ENCODE measurements around the gene FCRLB. TPM values are rescaled to one million over a fixed set of nuclear protein-coding genes. Genes with fewer than 3 reads are reported as not detected.
"Not testable (repeated sequence)": the region's sequence is repeated elsewhere in the genome, so short reads cannot be mapped to it uniquely, and the experiment has no call there.

The FCRLB gene
- under 1 TPM in 3 of 4 donors, not detected in 1; 0.15 to 0.81 (median 0.23) TPM for total RNA-seq

DNA sequence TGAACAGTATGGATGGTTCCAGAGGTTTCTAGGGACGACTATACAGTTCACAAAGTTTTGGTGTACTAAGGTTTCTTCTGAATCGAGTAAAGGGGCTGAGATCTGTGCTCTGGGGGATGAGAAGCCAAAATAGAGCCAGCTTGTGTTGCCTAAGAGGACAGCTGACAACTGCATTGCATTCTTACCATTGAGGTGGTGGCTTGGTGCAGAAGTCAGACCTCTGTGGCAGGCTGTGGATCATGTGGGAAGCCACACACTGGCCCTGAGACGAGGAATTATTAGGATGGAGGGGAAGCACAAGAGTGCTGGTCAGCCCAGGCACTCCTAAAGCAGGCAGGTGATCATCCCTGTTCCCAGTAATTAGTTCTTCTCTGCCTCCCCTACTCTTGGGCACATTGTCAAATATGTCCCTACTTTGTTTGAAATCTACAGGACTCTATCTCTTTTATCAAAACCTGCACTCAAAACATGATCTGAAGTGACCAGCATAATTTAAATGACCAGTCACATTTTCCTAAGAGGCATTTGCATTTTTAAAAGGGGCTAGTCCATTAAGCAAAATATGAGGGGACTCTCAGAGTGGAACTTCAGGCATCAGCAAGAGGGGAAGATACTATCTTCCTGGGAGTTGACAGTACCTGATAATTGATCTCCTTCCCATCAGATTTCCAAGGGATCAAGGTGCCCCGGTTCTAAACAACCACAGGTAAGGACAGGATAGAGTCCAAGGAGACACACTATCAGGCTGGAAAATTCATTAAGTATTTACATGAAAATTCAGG lies at the start of gene FCRLB:
Gene FCRLB, plus strand, starts transcription at position 589 of the 782 bp plus-strand sequence. CDS start 1,129 bp downstream, outside the sequence.
- H3K4me3 ChIP-seq = no peak within 1 kb of the TSS
- no peaks in the 10 kb centered on the region for H3K36me3 ChIP-seq
- no peaks in the 10 kb centered on the region for H3K9me3 ChIP-seq
- TF ChIP-seq, protein P1, sequence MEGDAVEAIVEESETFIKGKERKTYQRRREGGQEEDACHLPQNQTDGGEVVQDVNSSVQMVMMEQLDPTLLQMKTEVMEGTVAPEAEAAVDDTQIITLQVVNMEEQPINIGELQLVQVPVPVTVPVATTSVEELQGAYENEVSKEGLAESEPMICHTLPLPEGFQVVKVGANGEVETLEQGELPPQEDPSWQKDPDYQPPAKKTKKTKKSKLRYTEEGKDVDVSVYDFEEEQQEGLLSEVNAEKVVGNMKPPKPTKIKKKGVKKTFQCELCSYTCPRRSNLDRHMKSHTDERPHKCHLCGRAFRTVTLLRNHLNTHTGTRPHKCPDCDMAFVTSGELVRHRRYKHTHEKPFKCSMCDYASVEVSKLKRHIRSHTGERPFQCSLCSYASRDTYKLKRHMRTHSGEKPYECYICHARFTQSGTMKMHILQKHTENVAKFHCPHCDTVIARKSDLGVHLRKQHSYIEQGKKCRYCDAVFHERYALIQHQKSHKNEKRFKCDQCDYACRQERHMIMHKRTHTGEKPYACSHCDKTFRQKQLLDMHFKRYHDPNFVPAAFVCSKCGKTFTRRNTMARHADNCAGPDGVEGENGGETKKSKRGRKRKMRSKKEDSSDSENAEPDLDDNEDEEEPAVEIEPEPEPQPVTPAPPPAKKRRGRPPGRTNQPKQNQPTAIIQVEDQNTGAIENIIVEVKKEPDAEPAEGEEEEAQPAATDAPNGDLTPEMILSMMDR (IDR thresholded peaks at IDR 0.05) = no peak
- TF ChIP-seq EP300 (IDR thresholded peaks at IDR 0.05) (no peak), POLR2AphosphoS5 (IDR thresholded peaks at IDR 0.05) (no peak), POLR2A (IDR thresholded peaks at IDR 0.05) (no peak)
- WGBS, 2 donors (ENCODE audit: low coverage in 1 of 2) = 45 to 47% methylated on average over 3 of the region's 4 CpGs
- peaks cover 48% of the 10 kb centered on the region for H3K27me3 ChIP-seq
- H3K4me1 ChIP-seq = peaks cover 0 to 11% (median 4%) of the 10 kb centered on the region in 3 donors
- ATAC-seq = no peak
- no peak within 1 kb of the TSS for H3K27ac ChIP-seq

GRCh38 chr1:161673437-161673836 lies 47.9 kb upstream of the FCRLB start:
- not testable (repeated sequence) for H3K27me3 ChIP-seq, H3K27ac ChIP-seq, ATAC-seq, H3K9me3 ChIP-seq, H3K36me3 ChIP-seq, H3K4me1 ChIP-seq, H3K4me3 ChIP-seq
- WGBS, 2 donors (ENCODE audit: low coverage in 1 of 2) = 92% methylated on average over 2 of the region's 7 CpGs; no CpG with 5 or more reads in 1 of the 2 donors

DNA sequence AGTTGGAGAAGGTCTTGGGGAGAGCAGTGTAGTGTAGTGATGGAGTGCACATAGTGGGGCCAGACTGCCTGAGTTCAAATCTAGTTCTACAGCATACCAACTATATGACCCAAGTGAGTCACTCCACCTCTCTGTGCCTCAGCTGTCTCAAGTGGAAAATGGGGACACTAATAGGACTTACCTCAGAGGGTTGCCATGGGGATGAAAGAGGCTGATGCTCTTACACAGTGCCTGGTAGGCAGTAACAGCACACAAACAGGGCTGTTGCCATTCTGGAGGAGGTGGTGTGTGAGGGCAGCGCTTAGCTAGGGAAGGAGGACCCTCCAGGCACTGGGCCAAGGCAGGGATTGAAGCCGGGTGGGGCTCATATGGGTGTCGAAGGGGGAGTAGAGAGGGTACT lies 46.9 kb upstream of the FCRLB start:
- no CpG with 5 or more reads among the region's 3 CpGs for WGBS, 2 donors (ENCODE audit: low coverage in 1 of 2)
- H3K4me1 ChIP-seq, H3K9me3 ChIP-seq, H3K27ac ChIP-seq, H3K36me3 ChIP-seq, H3K27me3 ChIP-seq, H3K4me3 ChIP-seq, ATAC-seq: not testable (repeated sequence)

DNA sequence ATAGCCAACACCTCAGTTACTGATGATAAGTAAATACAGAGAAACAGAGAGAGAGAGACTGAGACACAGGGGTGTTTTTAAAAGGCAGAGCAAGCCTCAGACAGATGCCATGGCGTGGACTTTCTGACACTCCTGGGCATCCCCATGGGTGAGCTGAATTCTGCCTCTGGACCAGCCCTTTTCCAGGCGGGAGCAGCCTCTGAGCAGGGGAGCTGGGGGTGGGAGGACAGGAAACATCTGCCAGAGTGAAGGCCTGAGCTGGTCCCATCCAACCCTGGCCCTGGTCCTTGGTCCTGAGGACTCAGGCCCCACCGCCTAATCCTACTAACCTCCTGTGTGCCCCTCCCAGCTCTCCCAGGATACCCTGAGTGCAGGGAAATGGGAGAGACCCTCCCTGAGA lies 46.4 kb upstream of the FCRLB start:
- not testable (repeated sequence) for H3K36me3 ChIP-seq, H3K27me3 ChIP-seq, ATAC-seq, H3K4me1 ChIP-seq, H3K27ac ChIP-seq, H3K4me3 ChIP-seq, H3K9me3 ChIP-seq
- 60% methylated on average over 1 of the region's 3 CpGs; no CpG with 5 or more reads in 1 of the 2 donors for WGBS, 2 donors (ENCODE audit: low coverage in 1 of 2)

GRCh38 chr1:161676441-161676840 lies 44.9 kb upstream of the FCRLB start:
- Histone ChIP-seq H3K4me3 (no peak overlapping the region), H3K36me3 (no peaks in the 10 kb centered on the region)
- TF ChIP-seq EP300 (IDR thresholded peaks at IDR 0.05) (no peak), POLR2AphosphoS5 (IDR thresholded peaks at IDR 0.05) (no peak), POLR2A (IDR thresholded peaks at IDR 0.05) (no peak)
- TF ChIP-seq, protein P1 (IDR thresholded peaks at IDR 0.05) = no peak

DNA sequence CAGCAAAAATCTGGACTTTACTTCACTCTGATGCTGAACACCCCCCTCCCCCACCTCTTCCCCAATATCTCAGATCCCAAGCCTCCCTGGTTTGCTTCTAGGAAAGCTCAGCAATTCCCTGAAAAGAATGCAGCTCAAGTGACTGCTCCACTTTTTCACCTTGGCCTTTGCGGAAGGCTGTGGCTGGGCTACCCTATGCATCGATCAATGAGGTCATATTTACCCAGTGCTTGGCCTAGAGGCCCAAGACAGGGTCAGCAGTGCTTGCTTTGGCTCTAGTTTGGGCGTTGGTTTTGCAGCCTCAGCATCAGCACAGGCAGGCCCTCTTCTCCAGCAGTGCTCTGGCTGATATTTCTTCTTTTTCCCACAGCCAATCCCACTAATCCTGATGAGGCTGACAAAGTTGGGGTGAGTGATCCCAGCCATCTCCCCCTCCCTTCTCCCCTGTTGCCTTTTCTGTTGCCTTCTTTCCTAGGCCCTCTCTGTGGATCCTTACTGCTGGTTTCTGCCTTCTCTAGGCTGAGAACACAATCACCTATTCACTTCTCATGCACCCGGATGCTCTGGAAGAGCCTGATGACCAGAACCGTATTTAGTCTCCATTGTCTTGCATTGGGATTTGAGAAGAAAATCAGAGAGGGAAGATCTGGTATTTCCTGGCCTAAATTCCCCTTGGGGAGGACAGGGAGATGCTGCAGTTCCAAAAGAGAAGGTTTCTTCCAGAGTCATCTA lies 44.2 kb upstream of the FCRLB start:
- no peak overlapping the region for H3K4me3 ChIP-seq
- 20 to 85% methylated on average over 1 to 4 of the region's 5 CpGs for WGBS, 2 donors (ENCODE audit: low coverage in 1 of 2)
- ATAC-seq = no peak
- peaks cover 12% of the 10 kb centered on the region for H3K27me3 ChIP-seq
- TF ChIP-seq POLR2A (IDR thresholded peaks at IDR 0.05) (no peak), POLR2AphosphoS5 (IDR thresholded peaks at IDR 0.05) (no peak), EP300 (IDR thresholded peaks at IDR 0.05) (no peak)
- TF ChIP-seq, protein P1 (IDR thresholded peaks at IDR 0.05) = no peak
- no peaks in the 10 kb centered on the region for H3K4me1 ChIP-seq
- H3K27ac ChIP-seq = no peak overlapping the region
- no peaks in the 10 kb centered on the region for H3K9me3 ChIP-seq
- H3K36me3 ChIP-seq = no peaks in the 10 kb centered on the region

More at GRCh38 chr1:161676441-161676840, 44.9 kb upstream of the FCRLB start:
- H3K27me3 ChIP-seq = peaks cover 11% of the 10 kb centered on the region
- WGBS, 2 donors (ENCODE audit: low coverage in 1 of 2) = 82 to 90% methylated on average over 1 to 2 of the region's 2 CpGs
- no peak for ATAC-seq
- H3K4me1 ChIP-seq = no peaks in the 10 kb centered on the region
- no peak overlapping the region for H3K27ac ChIP-seq
- no peaks in the 10 kb centered on the region for H3K9me3 ChIP-seq
